WTC11 (cell line): Measurements from ENCODE around the gene NCKAP5.

Experiments
- CTCF ChIP-seq: fragments of 200-600 bp; IDR thresholded peaks from 2 replicates; pipeline ENCODE4 v1.8.0; 2022; ENCODE audit warnings: antibody characterized with exemption
- ELF4 ChIP-seq: sonication (generic); formaldehyde crosslinking; IDR thresholded peaks from 2 replicates; pipeline ENCODE4 v1.8.1; 2022; ENCODE audit warnings: low read depth, mild to moderate bottlenecking, moderate library complexity, missing genetic modification reagents
- ETV6 ChIP-seq: sonication (generic); formaldehyde crosslinking; IDR thresholded peaks from 2 replicates; pipeline ENCODE4 v1.8.1; 2022; ENCODE audit warnings: mild to moderate bottlenecking, missing genetic modification reagents
- MAX ChIP-seq: sonication (generic); formaldehyde crosslinking; IDR thresholded peaks from 2 replicates; pipeline ENCODE4 v1.8.0; 2022; ENCODE audit warnings: mild to moderate bottlenecking, missing genetic modification reagents
- NR3C1 ChIP-seq: sonication (generic); formaldehyde crosslinking; conservative IDR thresholded peaks from 2 replicates; pipeline ENCODE4 v1.8.1; 2023; ENCODE audit warnings: low read depth, mild to moderate bottlenecking, missing genetic modification reagents
- USF1 ChIP-seq: sonication (generic); formaldehyde crosslinking; IDR thresholded peaks from 2 replicates; pipeline ENCODE4 v1.8.0; 2022; ENCODE audit warnings: mild to moderate bottlenecking, missing genetic modification reagents
- ZBTB43 ChIP-seq: sonication (generic); formaldehyde crosslinking; IDR thresholded peaks from 2 replicates; pipeline ENCODE4 v1.8.1; 2023; ENCODE audit warnings: mild to moderate bottlenecking, missing genetic modification reagents

GRCh38 chr2:133167223-133167622 is 401.0 kb downstream of the NCKAP5 start:
- TF ChIP-seq NR3C1 (CRISPR knock-in tag), result no peak
- TF ChIP-seq ZBTB43 (CRISPR knock-in tag), result no peak
- no peak for TF ChIP-seq USF1 (CRISPR knock-in tag)
- TF ChIP-seq MAX, result no peak
- TF ChIP-seq CTCF, result no peak
- no peak for TF ChIP-seq ETV6
- no peak for TF ChIP-seq ELF4 (CRISPR knock-in tag)
